Inferior parietal cortex (tissue), 1 donor: ENCODE data around the gene TPCN2.

ENCODE experiments used
- DNase-seq: peaks from one replicate; pipeline ENCODE4 v3.0.0-alpha.2; 2016; ENCODE audit errors: extremely low spot score

The TPCN2 gene

DNA sequence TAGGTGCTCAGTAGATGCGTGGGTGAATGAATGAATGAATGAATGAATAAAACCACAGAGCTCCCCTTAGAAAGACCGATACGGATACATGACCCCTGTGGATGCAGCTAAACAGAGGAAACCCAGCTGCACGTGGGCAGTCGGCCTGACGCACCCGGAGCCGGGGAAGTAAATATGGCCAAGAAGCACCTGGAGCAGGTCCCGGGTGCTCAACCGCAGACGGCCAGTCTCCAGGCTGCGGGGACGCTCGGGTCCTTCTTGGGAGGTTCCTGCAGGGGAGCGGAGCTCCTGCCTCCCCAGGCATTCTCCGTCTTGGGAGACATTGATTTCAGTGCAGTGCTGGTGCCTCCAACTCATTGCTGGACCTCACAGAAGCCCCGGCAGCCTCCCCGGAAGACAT is 11.7 kb upstream of the TPCN2 start:
- no peak for DNase-seq

DNA sequence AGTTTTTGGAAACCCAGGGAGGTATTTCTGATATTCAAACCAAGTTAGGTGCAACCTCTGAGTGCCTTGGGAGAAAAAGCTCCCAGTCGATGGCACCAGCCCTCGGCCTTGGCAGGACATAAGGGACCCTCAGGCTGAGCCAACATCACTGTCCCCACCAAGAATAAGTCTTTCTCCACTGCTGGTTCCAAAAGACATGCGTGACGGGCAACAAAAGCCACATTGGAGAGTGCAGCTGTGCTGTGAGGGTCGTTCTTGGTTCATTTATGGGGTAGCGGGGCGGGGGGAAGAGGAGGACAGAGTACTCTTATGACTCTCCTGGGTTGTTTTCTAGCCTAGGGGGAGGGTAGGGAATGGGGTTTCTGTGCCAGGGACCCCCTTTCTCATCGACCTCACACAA is 11.2 kb upstream of the TPCN2 start:
- DNase-seq = no peak

DNA sequence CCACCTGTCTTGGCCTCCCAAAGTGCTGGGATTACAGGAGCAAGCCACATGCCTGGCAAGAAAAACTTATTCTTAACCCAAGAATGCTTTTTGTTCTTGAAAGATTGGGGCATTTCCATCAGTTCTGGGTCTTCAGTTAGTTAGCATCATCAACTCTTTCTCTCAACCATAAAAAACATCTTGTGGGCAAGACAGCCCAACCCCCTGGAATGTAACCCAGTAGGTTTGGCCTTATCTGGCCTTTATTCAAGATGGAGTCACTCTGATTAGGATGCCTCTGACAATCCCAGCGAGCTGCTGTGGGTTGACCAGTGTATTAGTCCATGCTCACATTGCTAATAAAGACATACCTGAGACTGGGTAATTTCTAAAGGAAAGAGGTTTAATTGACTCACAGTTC is 9.2 kb upstream of the TPCN2 start:
- DNase-seq = no peak

DNA sequence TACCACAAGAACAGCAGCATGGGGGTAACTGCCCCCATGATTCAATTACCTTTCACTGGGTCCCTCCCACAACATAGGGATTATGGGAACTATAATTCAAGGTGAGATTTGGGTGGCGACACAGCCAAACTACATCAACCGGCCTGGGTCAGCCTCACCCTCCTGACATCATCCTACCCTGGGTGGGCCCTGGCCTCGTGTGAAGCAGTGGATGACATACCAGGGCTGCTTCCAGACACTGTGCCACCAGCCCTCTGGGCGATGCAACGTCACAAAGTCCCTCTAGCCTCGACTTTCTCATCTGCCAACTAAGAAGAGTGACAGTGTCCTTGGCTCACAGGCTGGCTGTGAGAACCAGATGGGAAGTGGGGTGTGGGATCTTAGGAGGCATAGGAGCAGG is 8.7 kb upstream of the TPCN2 start:
- DNase-seq = no peak

DNA sequence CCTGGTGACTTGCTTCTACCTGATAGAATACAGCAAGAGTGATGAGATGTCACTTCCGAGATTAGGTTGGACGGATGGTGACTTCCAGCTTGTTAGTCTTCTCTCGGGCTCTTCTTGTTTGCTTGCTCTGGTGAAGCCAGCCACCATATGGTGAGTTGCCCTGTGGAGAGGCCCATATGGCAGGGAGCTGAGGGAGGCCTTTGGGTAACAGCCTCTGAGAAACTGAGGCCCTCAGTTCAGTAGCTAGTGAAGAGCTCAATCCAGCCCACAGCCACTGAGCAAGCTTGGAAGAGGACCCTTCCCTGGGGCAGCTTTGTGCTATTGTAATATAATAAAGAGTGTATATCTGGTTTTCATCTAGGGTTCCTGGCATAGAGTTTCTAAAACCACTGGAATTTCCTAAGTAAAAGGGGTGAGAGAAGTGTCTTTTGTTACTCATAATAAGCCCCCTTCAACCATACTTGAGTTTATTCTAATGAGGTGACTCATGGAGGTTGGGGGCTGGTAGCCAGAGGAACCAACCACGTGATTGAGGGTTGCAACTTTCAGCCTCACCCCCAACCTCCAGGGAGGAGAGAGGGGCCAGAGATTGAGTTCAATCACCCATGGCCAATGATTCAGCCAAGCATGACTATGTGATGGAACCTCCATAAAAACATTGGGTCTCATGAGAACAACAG is 8.0 kb upstream of the TPCN2 start:
- no peak for DNase-seq

DNA sequence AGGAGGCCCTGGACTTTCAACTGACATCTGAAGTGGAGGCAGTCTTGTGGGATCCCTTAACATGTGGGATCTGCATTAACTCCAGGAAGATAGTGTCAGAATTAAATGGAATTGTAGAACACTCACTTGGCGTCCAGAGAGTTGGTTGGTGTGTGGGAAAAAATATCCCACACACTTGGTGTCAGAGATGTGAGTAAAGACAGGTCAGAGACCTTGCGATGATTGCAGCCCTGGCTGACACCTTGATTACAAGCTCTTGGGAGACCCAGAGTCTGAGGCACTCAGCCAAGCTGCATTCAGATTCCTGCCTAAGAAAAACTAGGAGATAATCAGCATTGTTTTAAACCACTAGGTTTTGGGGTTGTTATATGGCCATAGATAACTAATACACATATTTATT is 7.2 kb upstream of the TPCN2 start:
- no peak for DNase-seq

DNA sequence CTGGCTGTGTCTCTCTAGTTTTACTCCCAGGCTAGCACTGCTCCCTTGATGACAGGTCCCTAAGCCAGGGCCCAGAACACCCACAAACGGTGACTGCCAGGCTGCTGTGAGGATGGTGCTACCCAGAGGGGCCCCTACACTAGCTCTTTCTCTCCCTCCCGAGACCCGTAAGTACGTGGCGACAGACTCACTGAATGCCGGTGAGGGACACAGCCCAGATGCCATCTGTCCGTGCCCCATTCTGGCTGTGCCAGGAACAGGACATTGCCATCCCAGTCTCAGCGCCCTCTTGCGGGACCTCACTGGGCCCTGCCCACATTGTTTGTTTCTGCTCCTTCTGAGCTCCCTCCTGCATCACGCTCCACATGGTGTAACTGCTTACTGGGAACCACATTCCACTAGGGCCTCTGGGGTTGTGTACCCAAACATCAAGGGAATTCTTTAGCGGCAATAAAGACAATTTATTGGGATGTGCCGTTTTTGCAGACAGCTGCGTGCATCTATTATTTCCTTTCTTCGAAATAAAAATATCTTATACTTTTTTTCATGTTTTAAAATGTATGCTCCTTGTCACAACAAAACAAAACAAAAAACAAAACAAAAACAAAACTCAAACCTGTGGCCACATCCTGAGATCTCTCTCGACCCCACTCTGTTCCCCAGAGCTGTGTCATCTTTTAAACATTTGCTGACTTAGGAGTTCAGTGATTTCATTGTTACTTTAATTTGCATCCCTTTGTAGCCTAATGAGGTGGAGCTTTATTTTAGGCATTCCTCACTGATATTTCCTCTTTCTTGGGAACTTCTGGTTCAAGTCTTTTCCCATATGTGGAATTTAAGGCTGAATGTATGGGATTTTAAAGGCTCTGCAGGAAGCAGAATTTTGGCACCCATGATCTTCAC is 4.4 kb upstream of the TPCN2 start:
- peak; percentile 69 for DNase-seq

DNA sequence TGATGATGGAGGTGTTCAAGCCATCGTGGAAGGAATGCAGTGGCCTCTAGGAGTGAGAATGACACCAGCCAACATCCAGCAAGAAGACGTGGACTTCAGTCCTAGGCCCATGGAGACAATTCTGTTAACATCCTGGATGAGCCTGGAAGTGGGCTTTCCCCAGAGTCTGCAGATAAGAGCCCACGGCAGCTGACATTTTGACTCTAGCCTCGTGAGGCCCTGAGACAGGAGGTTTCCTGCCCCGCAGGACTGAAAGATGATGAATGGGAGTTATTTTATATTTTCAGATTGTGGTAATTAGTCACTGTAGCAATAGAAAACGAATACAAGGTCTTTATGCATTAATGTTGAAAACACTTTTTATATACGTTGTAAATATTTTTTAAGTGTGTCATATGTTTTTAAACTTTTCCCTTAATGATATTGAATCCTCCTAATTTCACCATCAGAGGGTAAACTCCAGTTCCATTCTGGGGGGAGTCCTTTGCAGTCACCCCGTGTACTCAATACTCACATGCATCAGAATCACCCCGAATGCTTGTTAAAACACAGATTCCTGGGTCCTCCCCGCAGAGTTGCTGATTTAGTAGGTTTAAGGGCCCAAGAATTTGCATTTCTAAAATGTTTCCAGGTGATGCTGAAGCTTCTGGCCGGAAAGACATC is 570 bp upstream of the TPCN2 start:
- no peak for DNase-seq

DNA sequence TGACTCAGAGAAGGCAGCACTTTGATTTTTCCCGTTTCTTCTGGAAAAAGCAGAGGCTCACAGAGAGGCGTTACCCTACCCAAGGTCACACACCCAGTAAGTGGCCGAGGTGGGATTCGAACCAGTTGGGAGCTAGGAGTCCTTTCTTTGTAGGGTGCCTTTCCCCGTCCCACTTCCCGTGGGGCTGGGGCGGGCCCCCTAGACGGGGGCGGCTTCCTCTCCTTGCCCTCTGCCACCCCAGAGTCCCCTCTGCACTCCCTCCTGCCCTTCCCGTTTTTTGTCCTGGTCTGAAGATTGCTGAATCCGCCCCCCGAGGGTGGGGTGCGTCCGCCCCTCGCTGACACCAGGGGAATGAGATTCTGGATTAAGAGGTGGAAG is 747 bp downstream of the TPCN2 start:
- DNase-seq = no peak

DNA sequence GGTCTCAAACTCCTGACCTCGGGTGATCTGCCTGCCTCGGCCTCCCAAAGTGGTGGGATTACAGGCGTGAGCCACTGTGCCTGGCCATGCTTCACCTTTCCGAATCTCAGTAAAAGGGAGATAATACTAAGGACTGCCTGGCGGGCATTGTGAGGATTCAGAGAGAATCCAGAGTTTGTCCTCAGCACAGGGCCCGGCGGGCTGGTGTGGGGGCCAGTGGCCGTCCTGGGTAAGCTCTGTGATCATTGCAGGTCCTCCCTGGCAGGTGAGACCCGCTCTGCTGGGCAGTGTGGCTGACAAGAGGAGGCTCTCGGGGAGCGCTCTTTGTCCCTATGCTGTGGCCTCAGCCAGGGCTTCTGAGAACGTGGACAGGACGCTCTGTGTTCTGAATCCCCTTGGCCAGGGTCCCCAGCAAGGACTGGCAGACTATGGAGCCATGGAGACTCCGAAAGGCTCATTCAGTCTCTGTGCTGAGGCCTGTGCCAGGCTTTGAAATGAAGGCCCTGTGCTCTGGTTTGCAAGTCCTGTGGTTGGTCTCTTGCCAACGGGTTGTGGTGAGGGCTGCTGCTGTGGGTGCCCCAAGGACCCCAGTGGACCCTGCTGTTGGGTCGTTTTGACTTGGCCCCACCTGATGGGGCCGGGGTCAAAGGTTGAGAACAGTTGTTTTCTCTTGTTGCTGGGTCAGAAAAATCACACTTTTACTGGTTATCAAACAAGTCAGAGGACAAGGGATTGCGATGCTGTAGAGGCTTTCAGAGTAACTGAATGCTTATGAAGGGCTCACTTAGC is 2.1 kb downstream of the TPCN2 start:
- no peak for DNase-seq

DNA sequence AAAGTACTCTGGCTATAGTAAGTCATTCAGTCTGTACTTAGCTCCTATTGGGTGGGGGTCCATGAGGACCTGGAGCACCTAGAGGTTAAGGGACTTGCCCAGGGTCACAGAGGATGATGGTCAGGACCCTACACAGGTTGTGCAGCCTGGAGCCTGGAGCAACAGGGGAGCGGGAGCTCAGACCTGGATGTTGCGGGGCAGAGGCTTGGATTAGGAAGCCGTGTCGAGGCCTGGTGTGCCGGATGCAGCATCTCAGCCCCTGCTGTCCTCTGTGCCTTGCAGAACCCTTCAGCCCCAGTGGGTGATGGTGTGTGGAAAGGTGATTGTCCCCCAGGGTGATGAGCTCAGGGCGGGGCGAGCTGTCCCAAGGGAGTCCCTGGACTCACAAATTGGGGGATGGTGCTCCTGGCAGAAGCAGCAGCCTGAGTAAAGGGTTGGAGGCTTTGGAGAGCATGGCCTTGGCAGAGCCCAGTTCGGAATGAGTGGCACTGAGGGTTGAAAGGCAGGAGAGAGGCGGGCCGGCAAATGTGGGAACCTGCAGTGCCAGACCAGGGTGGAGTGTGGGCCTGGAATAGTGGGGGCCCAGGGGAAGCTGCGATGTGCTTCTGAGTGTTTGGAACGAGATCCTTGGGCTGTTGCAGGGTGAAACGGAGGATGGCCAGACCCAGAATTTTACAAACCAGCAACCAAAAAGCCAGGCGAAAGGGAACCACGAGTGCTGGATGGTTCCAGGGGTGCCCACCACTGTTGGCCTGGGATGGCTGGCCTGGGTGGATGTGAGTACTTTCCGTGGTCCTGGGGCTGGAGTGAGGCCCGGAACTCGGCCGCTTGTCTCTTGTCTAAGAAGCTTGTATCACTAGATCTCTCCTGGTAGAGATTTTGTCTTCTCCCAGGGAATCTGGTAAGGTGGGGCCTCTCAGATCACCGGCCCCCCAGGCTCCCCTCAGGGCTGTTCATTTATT is 2.9 kb downstream of the TPCN2 start:
- DNase-seq = no peak

DNA sequence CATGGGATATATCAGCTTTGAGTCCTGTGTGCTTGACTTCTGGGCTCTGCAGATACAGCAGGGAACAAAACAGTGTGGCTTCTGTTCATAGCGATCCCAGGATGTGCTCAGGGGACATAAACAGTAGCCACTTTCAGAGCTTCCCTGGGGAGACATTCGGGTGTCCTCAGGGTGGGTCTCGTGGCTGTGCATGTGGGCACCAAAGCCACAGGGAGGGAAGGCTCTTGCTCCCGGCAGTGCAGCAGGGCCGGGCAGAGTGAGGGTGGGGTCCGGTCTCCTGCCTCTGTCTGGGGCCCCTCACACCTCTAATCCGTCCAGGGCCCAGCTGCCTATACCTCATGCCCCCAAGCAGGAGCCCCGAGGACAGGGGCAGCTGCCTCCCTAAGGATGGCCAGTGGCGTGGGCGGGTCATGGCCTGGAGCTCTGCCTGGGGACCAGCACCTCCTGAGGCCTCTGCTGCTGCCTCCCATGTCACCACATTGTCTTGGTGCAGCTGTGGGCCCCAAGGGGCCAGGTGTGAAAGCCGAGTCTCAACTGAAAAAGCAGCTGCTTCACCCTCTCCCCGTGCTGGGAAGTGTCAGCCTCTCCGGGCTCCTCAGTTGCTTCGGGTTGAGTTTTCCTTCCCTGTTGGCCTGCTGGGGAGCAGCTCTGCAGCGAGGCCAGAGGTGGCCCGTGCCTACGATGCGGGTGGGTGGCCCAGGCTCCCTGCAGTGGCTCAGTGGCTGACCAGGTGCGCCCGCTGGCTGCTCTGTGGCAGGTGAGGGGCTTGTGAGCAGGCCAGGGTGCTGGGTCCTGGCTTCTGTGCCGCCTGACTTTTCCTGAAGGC is 3.8 kb downstream of the TPCN2 start:
- no peak for DNase-seq

DNA sequence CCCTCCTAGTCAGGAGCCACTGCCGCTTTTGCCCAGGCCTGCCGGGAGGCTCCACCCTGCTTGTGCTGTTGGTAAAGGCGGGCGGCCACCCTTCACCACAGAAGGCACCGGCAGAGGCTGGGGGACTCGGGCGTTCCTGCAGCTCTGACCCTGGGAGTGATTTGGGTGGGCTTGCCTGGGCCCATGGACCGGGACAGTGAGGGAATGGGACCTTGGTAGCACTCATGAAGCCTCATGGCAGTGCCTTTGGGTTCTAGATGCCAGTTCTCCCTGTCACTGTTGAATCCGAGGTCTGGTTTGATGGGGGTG is 4.4 kb downstream of the TPCN2 start:
- no peak for DNase-seq

DNA sequence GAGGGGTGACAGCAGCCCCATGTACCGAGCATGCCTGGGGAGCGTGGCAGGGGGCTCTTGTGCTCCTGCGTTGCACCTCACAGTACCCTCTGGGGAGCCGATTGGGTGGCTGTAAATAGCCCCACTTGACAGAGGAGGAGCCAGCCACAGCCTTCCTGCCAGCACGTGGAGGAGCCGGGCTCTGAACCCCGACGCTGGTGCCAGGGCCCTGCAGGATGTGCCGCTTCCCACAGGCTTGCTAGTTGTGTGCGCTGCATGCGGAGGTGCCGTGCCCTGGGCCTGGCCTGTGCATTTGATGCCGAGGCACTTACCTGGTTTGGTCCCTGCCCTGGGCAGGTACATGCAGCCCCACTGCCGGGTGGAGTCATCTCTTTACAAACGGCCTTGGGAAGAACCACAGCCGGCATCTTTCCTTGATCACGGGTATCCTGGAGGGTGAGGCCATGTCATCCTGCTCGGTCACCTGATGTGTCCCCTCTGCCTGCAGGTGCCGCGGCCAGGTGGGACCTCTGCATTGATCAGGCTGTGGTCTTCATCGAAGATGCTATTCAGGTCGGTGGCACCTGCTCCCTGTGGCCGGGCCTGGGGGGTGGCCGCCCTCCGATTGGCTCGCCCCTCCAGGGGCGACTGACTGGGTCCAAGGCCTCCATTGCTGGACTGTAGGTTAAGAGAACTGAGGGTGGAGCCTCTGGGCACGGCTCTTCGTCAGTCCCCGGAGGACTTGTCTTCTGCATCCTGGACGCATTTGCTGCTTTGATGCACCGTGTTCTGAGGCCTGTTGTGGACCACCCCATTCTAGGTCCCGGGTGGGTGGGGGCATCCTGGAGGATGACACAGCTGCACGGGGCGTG is 5.0 kb downstream of the TPCN2 start:
- no peak for DNase-seq

DNA sequence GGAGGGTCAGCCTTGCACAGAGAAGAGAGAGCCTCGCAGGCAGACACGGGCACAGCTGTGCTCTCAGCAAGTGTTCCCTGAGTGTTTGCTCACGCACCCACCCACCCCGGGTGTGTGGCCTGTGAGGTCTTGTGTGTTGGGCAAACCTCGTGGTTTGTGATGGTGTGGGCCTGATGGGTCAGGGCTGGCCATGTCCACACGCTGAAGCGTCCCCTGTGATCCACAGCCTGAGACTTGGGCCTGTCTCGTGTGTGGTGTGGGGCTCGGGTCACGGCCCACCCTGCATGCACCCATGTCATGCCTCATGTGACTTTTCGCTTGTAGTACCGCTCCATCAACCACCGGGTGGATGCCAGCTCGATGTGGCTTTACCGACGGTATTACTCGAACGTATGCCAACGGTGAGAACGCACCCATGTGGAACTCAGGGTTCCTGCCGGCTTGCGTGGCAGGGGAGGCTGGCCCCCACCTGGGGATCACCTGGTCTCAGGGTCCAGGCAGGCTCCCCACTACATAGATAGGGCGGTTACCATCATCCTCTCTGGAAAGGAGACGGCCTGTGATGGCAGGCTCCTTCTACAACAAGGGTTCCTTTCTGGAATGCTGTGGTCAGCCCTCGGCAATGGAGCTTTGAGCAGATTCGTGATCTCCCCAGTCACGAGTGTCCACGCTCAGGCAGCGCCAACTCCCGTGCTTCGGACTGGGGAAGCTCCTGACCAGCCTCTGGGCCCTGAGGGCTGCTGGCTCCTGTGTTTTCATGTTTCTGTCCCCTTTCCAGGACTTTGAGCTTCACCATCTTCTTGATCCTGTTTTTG is 5.9 kb downstream of the TPCN2 start:
- no peak for DNase-seq

DNA sequence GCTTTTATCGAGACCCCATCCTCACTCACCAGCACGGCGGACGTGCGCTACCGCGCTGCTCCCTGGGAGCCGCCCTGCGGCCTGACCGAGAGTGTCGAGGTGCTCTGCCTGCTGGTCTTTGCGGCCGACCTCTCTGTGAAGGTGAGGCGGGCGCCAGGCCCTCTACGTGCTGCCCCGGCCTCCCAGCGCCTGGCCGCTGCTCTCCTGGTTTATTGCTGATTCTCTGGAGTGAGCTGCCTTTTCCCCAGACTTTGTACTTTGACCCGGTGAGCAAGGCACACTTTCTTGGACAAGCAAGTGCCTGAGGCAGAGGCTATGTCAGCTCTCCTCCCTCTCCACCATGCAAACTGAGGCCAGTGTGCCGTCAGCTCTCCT is 6.5 kb downstream of the TPCN2 start:
- no peak for DNase-seq

DNA sequence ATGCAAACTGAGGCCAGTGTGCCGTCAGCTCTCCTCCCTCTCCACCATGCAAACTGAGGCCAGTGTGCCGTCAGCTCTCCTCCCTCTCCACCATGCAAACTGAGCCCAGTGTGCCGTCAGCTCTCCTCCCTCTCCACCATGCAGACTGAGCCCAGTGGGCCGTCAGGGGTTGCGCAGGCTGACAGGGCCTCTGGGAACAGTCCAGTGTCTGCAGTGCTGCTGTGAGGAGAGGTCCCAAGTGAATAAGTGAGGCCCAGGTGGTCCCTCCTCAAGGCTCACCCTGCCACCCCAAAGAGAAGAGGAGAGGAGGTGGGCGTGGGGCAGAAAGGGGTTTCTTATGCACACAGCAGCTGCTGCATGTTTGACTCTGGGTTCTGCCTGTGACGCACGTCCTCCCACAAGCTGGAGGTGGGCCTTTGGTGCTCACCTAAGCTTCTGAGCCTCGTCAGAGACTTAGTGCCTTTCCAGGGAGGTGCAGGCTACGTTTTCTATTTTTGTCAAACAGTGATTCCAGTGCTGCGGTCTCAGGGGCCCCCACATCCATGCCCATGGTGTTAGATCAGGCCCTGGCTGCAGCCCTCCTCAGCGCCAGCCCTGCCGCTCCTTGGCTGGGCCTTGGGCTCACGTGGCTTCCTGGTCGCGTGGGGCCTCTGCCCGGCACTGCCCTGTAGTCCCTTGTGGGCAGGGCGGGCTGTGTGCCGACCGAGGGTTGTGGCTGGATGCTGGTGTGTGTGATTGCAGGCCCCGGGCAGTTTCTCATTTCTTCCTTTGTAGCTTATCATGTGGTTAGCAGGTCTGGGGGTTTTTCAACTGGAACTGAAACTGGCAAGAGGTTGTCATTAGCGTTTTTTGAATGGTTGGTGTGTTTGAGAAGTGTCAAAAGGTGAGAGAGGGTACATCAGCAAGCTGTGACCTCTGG is 7.1 kb downstream of the TPCN2 start:
- peak; percentile 21 for DNase-seq
